C4-2B (cell line): Measurements from ENCODE around the gene PIK3AP1.
"Not testable (repeated sequence)": the region's sequence is repeated elsewhere in the genome, so short reads cannot be mapped to it uniquely, and the experiment has no call there.

Experiments used
- H3K27ac ChIP-seq: fragments of 450-650 bp; 2 replicates; pipeline ENCODE4 v1.5.1; 2017
- ZFX ChIP-seq: fragments of 450-650 bp; IDR thresholded peaks from 2 replicates; pipeline ENCODE4 v1.6.1; 2017
- TF ChIP-seq, protein P1 (sequence below): fragments of 450-650 bp; conservative IDR thresholded peaks from 2 replicates; pipeline ENCODE4 v1.5.1; 2017; ENCODE audit warnings: mild to moderate bottlenecking

PIK3AP1 gene

DNA sequence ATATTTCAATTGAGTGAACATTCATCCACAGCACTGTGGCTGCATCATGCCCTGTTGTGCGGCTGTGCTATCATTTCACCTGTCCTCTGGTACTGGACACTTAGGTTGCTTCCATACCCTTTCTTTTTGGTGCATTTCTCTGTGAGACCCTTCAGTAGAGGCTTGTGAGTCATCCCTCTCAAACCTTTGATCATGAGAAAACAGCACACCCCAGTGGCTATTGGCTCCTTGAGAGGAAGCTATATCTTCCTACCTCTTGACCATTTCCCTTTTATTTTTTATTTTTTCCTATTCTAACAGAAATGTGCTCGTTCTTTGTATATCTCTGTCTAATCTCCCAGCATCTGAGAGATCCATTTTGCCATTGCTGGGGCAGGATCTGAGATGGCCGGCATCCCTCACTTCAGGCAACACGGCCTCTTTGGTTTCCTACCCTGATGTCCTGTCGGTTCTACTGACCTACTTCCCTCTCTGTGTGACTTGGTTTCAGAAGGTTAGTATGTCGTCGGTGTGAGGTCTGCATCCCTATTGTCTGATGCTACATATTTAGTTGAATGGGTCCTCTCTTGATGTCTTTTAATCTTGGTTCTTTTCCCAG is 23.8 kb upstream of the PIK3AP1 start:
- H3K27ac ChIP-seq: no peak overlapping the region
- no peak for TF ChIP-seq ZFX
- TF ChIP-seq, protein P1, sequence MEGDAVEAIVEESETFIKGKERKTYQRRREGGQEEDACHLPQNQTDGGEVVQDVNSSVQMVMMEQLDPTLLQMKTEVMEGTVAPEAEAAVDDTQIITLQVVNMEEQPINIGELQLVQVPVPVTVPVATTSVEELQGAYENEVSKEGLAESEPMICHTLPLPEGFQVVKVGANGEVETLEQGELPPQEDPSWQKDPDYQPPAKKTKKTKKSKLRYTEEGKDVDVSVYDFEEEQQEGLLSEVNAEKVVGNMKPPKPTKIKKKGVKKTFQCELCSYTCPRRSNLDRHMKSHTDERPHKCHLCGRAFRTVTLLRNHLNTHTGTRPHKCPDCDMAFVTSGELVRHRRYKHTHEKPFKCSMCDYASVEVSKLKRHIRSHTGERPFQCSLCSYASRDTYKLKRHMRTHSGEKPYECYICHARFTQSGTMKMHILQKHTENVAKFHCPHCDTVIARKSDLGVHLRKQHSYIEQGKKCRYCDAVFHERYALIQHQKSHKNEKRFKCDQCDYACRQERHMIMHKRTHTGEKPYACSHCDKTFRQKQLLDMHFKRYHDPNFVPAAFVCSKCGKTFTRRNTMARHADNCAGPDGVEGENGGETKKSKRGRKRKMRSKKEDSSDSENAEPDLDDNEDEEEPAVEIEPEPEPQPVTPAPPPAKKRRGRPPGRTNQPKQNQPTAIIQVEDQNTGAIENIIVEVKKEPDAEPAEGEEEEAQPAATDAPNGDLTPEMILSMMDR: peak; percentile 40

GRCh38 chr10:96741557-96741956 is 21.2 kb upstream of the PIK3AP1 start:
- H3K27ac ChIP-seq: not testable (repeated sequence)

- no peak for TF ChIP-seq ZFX
- TF ChIP-seq, protein P1: no peak
These were observed 20.4 kb upstream of the PIK3AP1 start for GRCh38 chr10:96740579-96741281.

DNA sequence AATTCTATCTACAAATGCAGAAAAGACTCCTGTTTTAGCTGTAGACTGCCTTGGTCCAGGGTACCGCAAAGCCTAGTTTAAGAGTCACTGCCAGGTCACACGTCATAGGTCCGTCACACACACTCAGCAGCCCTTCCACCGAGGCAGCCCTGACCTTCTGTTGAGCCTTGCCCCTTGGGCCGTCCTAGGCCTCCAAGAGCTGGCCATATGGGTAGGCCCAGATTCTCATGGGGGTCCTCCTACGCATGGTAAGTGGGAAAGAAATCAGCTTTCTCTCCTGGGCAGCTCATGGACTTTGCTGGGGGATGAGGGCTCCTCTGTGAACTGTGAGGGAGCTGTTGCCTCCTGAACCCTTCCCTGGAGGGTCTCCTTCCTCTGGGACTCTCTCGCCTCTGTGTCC is 19.8 kb upstream of the PIK3AP1 start:
- no peak overlapping the region for H3K27ac ChIP-seq
- no peak for TF ChIP-seq ZFX
- TF ChIP-seq, protein P1: no peak

More at GRCh38 chr10:96740579-96741281, 20.4 kb upstream of the PIK3AP1 start:
- no peak overlapping the region for H3K27ac ChIP-seq

DNA sequence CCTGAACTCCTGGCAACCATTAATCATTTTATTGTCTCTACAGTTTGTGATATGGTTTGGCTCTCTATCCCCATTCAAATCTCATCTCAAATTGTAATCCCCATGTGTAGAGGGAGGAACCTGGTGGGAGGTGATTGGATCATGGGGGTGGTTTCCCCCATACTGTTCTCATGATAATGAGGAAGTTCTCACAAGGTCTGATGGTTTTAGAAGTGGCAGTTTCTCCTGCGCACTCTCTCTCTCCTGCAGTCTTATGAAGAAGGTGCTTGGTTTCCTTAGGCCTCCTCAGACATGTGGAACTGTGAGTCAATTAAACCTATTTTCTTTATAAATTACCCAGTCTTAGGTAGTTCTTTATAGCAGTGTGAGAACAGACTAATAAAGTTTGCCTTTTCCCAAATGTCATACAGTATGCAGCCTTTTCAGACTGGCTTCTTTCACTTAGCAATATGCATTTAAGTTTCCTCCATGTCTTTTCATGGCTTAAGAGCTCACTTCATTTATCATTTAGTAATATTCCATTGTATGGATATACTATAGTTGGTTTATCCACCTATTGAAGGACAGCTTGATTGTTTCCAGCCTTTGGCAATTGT is 17.1 kb upstream of the PIK3AP1 start:
- H3K27ac ChIP-seq: not testable (repeated sequence)

GRCh38 chr10:96724621-96725020 is 4.3 kb upstream of the PIK3AP1 start:
- no peak for TF ChIP-seq ZFX
- TF ChIP-seq, protein P1: no peak
- no peak overlapping the region for H3K27ac ChIP-seq

GRCh38 chr10:96721207-96721572 is 876 bp upstream of the PIK3AP1 start:
- TF ChIP-seq, protein P1: no peak
- TF ChIP-seq ZFX: no peak
- peak overlapping the region; percentile 87 for H3K27ac ChIP-seq

DNA sequence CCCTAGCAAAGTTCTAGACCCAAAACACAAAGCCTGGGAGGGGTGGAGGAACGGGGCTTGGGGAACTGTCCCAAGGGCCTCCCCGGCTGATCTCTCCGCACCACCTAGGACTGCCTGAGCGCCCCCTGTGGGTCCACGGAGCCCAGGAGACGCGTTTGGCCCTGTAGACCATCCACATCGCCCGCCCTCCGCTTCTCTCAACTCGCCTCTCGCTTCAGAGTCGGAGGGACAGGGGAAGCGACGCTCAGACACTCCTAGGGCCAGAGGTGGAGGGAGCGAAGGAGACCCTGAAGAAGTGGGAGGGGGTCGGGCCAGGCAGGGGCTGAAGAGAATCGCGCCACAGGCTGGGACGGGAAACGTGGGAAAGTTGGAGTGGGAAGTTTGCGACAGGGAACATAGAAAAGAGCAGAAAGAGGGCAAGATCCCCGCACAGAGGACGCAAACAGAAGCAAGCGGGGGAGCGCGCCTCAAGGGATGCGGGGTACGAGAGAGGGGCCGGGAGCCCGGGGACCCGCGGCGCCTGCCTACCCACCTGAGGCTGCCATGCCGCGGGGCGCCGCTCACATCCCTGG is 378 bp downstream of the PIK3AP1 start:
- TF ChIP-seq ZFX: no peak
- TF ChIP-seq, protein P1: peak; percentile 74
- peak overlapping the region; percentile 87 for H3K27ac ChIP-seq
